Neural cell (in vitro differentiated cells): ENCODE results near the gene ARRB1. TPM values are rescaled to one million over a fixed set of nuclear protein-coding genes. Genes with fewer than 3 reads are reported as not detected.

Experiments used
- H2AFZ ChIP-seq: fragments of 200-600, 300-800 bp; sonication (generic), shearing (Covaris generic); 2 replicates; pipeline ENCODE4 v1.6.0; 2014; ENCODE audit warnings: low read depth, mild to moderate bottlenecking, antibody characterized with exemption, low read length, moderate library complexity
- H3F3A ChIP-seq: fragments of 200-600 bp; shearing (Covaris generic); 2 replicates; pipeline ENCODE4 v1.6.1; 2016; ENCODE audit warnings: mild to moderate bottlenecking, moderate library complexity, mixed read lengths, antibody characterized with exemption, low read length; ENCODE audit not compliant: insufficient read depth, poor library complexity, severe bottlenecking
- H3K27ac ChIP-seq: fragments of 200-600, 300-800 bp; sonication (generic), shearing (Covaris generic); 2 replicates; pipeline ENCODE4 v1.5.1; 2014; ENCODE audit warnings: mild to moderate bottlenecking, low read length, moderate library complexity
- H3K27me3 ChIP-seq: fragments of 300-800, 200-600 bp; sonication (generic), shearing (Covaris generic); 2 replicates; pipeline ENCODE4 v1.6.0; 2014; ENCODE audit warnings: mild to moderate bottlenecking, low read depth, low read length, moderate library complexity; ENCODE audit not compliant: insufficient read depth
- H3K36me3 ChIP-seq: fragments of 300-800, 200-600 bp; sonication (generic), shearing (Covaris generic); 2 replicates; pipeline ENCODE4 v1.5.1; 2014; ENCODE audit warnings: mild to moderate bottlenecking, antibody characterized with exemption, low read length, moderate library complexity; ENCODE audit not compliant: insufficient read depth
- H3K4me2 ChIP-seq: fragments of 300-800, 200-600 bp; sonication (generic), shearing (Covaris generic); 2 replicates; pipeline ENCODE4 v1.6.0; 2014; ENCODE audit warnings: mild to moderate bottlenecking, low read length
- H3K4me3 ChIP-seq: fragments of 300-800, 200-600 bp; sonication (generic), shearing (Covaris generic); 2 replicates; pipeline ENCODE4 v1.5.1; 2014; ENCODE audit warnings: mild to moderate bottlenecking, low read length, moderate library complexity
- H3K79me2 ChIP-seq: fragments of 200-600 bp; shearing (Covaris generic); replicated peaks from 2 replicates; pipeline ENCODE4 v1.6.0; 2014; ENCODE audit warnings: mild to moderate bottlenecking, low read length, moderate library complexity; ENCODE audit not compliant: insufficient read depth
- H3K9ac ChIP-seq: fragments of 300-800, 200-600 bp; sonication (generic), shearing (Covaris generic); 2 replicates; pipeline ENCODE4 v1.6.1; 2016; ENCODE audit warnings: mild to moderate bottlenecking, low read length, mixed read lengths
- H3K9me2 ChIP-seq: fragments of 200-600 bp; shearing (Covaris generic); 2 replicates; pipeline ENCODE4 v1.6.1; 2016; ENCODE audit warnings: mild to moderate bottlenecking, low read length, mixed read lengths; ENCODE audit not compliant: insufficient read depth
- H3K9me3 ChIP-seq: fragments of 200-600, 300-800 bp; sonication (generic), shearing (Covaris generic); 2 replicates; pipeline ENCODE4 v1.6.1; 2016; ENCODE audit warnings: mild to moderate bottlenecking, mixed run types, low read length, moderate library complexity, mixed read lengths
- H4K20me1 ChIP-seq: fragments of 200-600 bp; shearing (Covaris generic); 2 replicates; pipeline ENCODE4 v1.6.1; 2016; ENCODE audit warnings: mild to moderate bottlenecking, mixed run types; ENCODE audit not compliant: insufficient read depth
- CTCF ChIP-seq: fragments of 450-650 bp; IDR thresholded peaks from 2 replicates; pipeline ENCODE4 v1.5.1; 2014; ENCODE audit warnings: antibody characterized with exemption, mild to moderate bottlenecking, moderate library complexity; ENCODE audit not compliant: poor library complexity, severe bottlenecking
- EP300 ChIP-seq: fragments of 450-650 bp; conservative IDR thresholded peaks from 2 replicates; pipeline ENCODE4 v1.6.1; 2014; ENCODE audit warnings: antibody characterized with exemption, mild to moderate bottlenecking, moderate library complexity; ENCODE audit not compliant: poor library complexity, severe bottlenecking
- EZH2 ChIP-seq: fragments of 200-600, 300-800 bp; shearing (Covaris generic), sonication (generic); IDR thresholded peaks from 2 replicates; pipeline ENCODE4 v1.6.1; 2014; ENCODE audit warnings: antibody characterized with exemption, low read length, borderline replicate concordance, mild to moderate bottlenecking; ENCODE audit not compliant: insufficient read depth, poor library complexity, severe bottlenecking
- MXI1 ChIP-seq: fragments of 450-650 bp; conservative IDR thresholded peaks from 2 replicates; pipeline ENCODE4 v1.6.1; 2014; ENCODE audit warnings: antibody characterized with exemption, mild to moderate bottlenecking; ENCODE audit not compliant: poor library complexity, severe bottlenecking
- POLR2AphosphoS5 ChIP-seq: IDR thresholded peaks from 2 replicates; pipeline ENCODE4 v1.6.1; 2012
- RAD21 ChIP-seq: fragments of 450-650 bp; conservative IDR thresholded peaks from 2 replicates; pipeline ENCODE4 v1.6.1; 2014; ENCODE audit warnings: antibody characterized with exemption, mild to moderate bottlenecking, moderate library complexity
- REST ChIP-seq: IDR thresholded peaks from 2 replicates; pipeline ENCODE4 v1.6.1; 2012; ENCODE audit warnings: borderline replicate concordance
- SMC3 ChIP-seq: fragments of 450-650 bp; conservative IDR thresholded peaks from 2 replicates; pipeline ENCODE4 v1.6.1; 2014; ENCODE audit warnings: antibody characterized with exemption, mild to moderate bottlenecking, moderate library complexity; ENCODE audit not compliant: poor library complexity
- TAF1 ChIP-seq: IDR thresholded peaks from 2 replicates; pipeline ENCODE4 v1.6.1; 2012; ENCODE audit warnings: low read depth
- polyA plus RNA-seq: library from polyadenylated mRNA; depleted of rRNA; stranded (reverse); fragments of >200 nt; gene quantifications from 2 replicates; pipeline ENCODE4 v1.2.3, GENCODE V29; 2014

The ARRB1 gene
- polyA plus RNA-seq, 1 donor from 2014 or later: 5.7 TPM

GRCh38 chr11:75399344-75400145 lies 48.1 kb upstream of the ARRB1 start, which contains the start of gene RPS3:
RPS3 (plus strand) TSS chr11:75399518; CDS start chr11:75399548, 30 bp downstream.
- H3K79me2 ChIP-seq: peaks cover 49% of the 10 kb centered on the region
- peaks cover 15% of the 10 kb centered on the region for H3K36me3 ChIP-seq
- H4K20me1 ChIP-seq: peaks cover 8% of the 10 kb centered on the region
- peak within 1 kb of the TSS; percentile 91 for H3K27ac ChIP-seq
- H3K4me2 ChIP-seq: peak within 1 kb of the TSS; percentile 93
- peak within 1 kb of the TSS; percentile 90 for H3K9ac ChIP-seq
- no peaks in the 10 kb centered on the region for H3K9me3 ChIP-seq
- peak within 1 kb of the TSS; percentile 43 for H2AFZ ChIP-seq
- peak within 1 kb of the TSS; percentile 85 for H3K4me3 ChIP-seq
- no peaks in the 10 kb centered on the region for H3F3A ChIP-seq
- TF ChIP-seq REST (peak; percentile 99), CTCF (peak; percentile 62), EZH2 (no peak), TAF1 (peak; percentile 98), SMC3 (no peak), MXI1 (peak; percentile 93), RAD21 (no peak), POLR2AphosphoS5 (peak; percentile 99), EP300 (peak; percentile 82)
- no peaks in the 10 kb centered on the region for H3K27me3 ChIP-seq
- no peaks in the 10 kb centered on the region for H3K9me2 ChIP-seq

GRCh38 chr11:75398906-75399305 lies 47.4 kb upstream of the ARRB1 start:
- peaks cover 9% of the 10 kb centered on the region for H3K36me3 ChIP-seq
- H3K9ac ChIP-seq: no peak overlapping the region
- H3F3A ChIP-seq: no peaks in the 10 kb centered on the region
- H2AFZ ChIP-seq: no peak overlapping the region
- no peaks in the 10 kb centered on the region for H3K9me3 ChIP-seq
- TF ChIP-seq EZH2 (no peak), REST (no peak), CTCF (no peak), POLR2AphosphoS5 (no peak), RAD21 (no peak)
- H3K27ac ChIP-seq: no peak overlapping the region
- no peaks in the 10 kb centered on the region for H3K27me3 ChIP-seq
- peaks cover 8% of the 10 kb centered on the region for H4K20me1 ChIP-seq
- H3K79me2 ChIP-seq: peaks cover 45% of the 10 kb centered on the region
- no peak overlapping the region for H3K4me3 ChIP-seq
- no peaks in the 10 kb centered on the region for H3K9me2 ChIP-seq
- H3K4me2 ChIP-seq: no peak overlapping the region
